Hepatocyte (in vitro differentiated cells): ENCODE results near the gene PITPNC1.

Source experiments
- CTCF ChIP-seq: fragments of 200-600 bp; sonication (generic); IDR thresholded peaks from 2 replicates; pipeline ENCODE4 v1.5.1; 2016; ENCODE audit warnings: antibody characterized with exemption, mild to moderate bottlenecking; ENCODE audit not compliant: poor library complexity
- EZH2 ChIP-seq: fragments of 200-600 bp; sonication (generic); IDR thresholded peaks from 2 replicates; pipeline ENCODE4 v1.6.1; 2016; ENCODE audit warnings: antibody characterized with exemption, mild to moderate bottlenecking, borderline replicate concordance
- EZH2phosphoT487 ChIP-seq: fragments of 200-600 bp; sonication (generic); IDR thresholded peaks from one replicate; pipeline ENCODE4 v1.6.1; 2018; ENCODE audit warnings: antibody characterized with exemption, mild to moderate bottlenecking, low read depth, moderate library complexity; ENCODE audit not compliant: unreplicated experiment, severe bottlenecking

GRCh38 chr17:67431249-67432015 lies 54.4 kb downstream of the PITPNC1 start:
- TF ChIP-seq CTCF = no peak
- no peak for TF ChIP-seq EZH2
- TF ChIP-seq EZH2phosphoT487 = no peak
